HG02759 (cell line): ENCODE measurements around the gene KCNAB3.
A peak's percentile ranks its signal among the peaks of the same experiment; 100 is the strongest.

Source experiments
- ATAC-seq: cut with Tn5 transposase; IDR thresholded peaks from one replicate; pipeline ENCODE4 v1.9.1; 2021; ENCODE audit warnings: mild to moderate bottlenecking, moderate library complexity; ENCODE audit not compliant: unreplicated experiment

Gene KCNAB3

DNA sequence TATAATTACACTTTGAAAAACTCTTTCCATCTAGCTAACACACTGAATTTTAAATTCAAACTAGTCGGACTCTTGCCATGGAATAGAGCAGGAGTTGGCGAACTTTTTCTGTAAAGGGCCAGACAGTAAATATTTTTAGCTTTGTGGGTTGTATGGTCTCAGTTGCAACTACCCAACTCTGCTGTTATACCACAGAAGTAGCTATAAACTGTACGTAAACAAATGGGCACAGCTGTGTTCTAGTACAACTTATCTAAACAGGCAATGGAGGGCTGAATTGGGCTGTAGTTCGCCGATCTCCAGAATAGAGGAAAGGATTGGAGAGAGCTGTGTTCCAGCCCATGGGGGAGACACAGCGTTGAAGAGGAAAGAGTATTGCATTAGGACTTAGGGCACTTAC is 11.1 kb upstream of the KCNAB3 start:
- no peak for ATAC-seq

GRCh38 chr17:7940034-7940433 is 10.4 kb upstream of the KCNAB3 start:
- no peak for ATAC-seq

GRCh38 chr17:7935859-7936258 is 6.2 kb upstream of the KCNAB3 start:
- ATAC-seq: no peak

DNA sequence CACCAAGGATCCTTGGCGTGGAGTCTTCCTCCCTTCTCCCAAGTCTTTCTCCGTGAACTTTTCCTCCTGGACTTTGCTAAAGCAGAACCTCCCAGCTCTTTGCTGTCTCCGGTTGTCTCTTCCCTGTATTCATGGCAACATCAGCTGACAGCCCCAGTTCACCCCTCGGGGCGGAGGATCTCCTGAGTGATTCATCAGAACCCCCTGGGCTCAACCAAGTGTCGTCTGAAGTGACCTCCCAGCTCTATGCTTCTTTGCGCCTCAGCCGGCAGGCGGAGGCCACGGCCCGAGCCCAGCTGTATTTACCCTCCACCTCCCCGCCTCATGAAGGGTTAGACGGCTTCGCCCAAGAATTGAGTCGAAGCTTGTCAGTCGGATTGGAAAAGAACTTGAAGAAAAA is 3.3 kb upstream of the KCNAB3 start:
- ATAC-seq: no peak

- ATAC-seq: no peak
These were observed 2.8 kb upstream of the KCNAB3 start for GRCh38 chr17:7932483-7932891.

GRCh38 chr17:7931709-7932482 is 2.2 kb upstream of the KCNAB3 start, which contains the start of the genes CNTROB and TRAPPC1:
Gene CNTROB, plus strand, starts transcription at chr17:7932206. Its CDS starts 874 bp downstream, at chr17:7933080.
Gene TRAPPC1, minus strand, starts transcription at chr17:7931946. Its CDS starts 117 bp downstream, at chr17:7931829.
- ATAC-seq: peak; percentile 96

- no peak for ATAC-seq
These were observed 1.4 kb upstream of the KCNAB3 start for GRCh38 chr17:7930841-7931631.

DNA sequence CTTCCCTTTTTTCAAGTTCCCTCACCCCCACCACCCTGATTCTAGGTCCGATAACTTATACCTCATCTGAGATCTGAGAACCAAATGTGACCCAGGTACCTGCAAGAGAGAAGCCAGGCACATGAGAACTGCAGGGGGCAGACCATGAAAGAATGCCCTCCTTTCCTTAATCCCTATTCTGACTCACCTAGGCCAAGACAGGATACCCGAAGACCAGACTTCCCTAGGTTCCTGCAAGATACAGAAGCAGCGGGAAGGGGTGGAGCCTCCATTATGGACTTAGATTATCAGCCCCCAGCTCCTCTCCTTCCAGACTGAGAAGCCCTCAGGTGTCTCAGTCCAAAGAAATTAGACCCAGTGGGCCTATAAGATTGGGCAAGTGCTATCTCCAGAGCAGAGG is 2.1 kb downstream of the KCNAB3 start:
- no peak for ATAC-seq

- no peak for ATAC-seq
These were observed 6.6 kb downstream of the KCNAB3 start for GRCh38 chr17:7922845-7923628.

DNA sequence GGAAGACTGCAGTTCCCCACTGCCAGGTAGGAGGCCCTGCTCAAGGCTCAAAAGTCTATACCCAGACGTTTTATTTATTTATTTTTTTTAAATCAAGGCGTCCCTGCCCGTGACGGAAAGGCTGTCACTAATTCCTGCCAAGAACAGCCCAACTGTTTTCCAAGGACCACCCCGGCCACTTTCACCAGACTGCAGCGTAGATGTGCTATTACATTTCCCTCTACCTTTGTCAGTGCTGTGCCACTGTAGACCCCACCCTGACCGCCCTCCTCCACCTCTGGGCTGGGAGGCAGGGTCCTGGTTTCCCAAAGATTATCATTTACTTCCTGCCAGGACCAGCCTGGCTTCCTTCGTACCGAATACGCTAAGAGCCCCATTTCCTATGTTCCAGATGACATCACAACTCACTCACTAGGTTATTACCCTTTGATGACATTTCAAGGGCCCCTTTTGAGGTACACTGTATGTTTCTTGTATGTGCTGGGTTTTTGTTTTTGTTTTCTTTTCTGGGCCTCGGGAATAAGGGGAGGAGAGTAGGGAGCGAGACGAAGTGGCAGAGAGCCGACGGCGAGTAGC is 7.3 kb downstream of the KCNAB3 start:
- ATAC-seq: no peak

DNA sequence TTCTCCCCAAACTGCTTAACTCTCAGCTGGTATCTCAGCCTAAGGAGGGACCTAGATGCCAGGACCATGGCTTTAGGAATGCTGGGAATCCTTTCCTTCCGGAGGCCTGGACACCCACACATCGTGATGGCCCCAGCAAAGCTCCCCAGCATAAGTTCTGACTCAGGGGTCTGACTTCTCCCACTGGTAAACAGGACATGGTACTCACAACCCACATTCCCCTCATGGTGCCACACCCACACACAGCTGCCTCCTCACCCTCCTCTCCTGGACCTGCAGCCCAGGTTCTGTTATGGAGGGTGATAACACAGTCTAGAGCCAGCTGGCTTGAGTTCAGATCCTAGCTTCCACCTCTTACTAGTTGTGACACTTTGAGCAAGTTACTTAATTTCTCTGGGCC is 12.8 kb downstream of the KCNAB3 start:
- ATAC-seq: no peak

DNA sequence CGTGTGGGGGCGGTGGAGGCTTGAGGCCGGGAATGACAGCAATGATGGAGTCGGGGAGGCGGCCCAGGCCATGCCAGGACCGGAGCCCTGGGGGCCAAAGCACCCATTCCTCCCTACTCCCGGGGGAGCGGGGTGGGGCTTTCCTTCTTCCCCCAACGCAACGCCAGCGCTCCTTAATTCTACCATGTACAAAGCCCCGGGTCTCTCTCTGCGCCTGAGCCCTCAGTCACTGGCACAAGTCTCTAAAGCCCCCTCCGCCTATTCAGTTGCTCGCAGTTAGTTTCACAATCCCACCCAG is 13.3 kb downstream of the KCNAB3 start:
- peak; percentile 10 for ATAC-seq

GRCh38 chr17:7915611-7916384 is 13.9 kb downstream of the KCNAB3 start, which contains the start of gene RNF227:
Gene RNF227, minus strand, starts transcription at chr17:7916289. Its CDS starts 94 bp downstream, at chr17:7916195.
- ATAC-seq: peak; percentile 84

- ATAC-seq: no peak
These were observed 14.5 kb downstream of the KCNAB3 start for GRCh38 chr17:7915179-7915610.

DNA sequence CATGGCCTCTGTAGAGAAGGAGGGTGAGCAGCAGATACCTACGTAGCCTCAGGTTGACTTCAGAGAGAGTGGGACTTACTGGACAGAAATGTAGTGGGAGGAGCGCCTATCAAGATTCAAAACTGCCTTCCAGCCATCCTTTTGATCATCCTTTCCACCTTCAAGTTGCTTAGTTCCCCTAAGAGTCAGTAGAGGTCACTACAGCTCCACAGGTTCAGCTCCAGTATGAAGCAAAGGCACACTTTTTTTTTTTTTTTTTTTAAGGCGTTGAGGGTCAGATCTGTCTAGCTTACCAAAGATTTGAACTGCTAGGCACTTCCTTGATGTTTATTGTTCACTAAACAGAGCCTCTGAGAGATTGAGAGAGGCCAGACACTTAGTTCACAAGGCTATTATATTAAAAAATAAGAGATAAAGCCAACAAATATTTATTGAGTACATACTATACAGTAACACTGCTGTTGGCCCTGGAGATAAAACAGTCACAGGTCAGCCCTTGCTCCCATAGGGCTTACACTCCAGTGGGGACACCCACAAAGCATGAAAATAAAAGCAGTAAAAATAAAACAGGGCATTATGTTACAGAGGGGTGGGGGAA is 16.6 kb downstream of the KCNAB3 start:
- ATAC-seq: no peak

DNA sequence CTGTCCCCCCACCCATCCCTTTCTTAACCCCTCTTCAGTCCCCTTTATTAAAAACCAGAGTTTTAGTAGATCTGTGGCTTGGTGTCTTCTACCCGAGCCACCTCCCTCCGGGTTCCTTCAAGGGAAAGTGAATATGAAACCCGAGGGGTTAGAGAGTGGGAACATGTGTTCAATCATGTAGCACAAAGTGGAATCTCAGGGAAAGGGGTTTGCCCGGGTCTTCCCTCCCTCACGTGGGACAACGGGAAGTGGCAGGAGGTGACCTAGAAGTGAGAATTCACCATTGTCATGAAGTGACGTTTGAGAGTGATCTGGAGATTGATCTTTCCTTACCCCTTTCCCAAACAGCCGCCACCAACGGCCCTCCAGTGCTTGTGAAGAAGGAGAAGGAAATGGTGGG is 18.5 kb downstream of the KCNAB3 start:
- ATAC-seq: no peak

DNA sequence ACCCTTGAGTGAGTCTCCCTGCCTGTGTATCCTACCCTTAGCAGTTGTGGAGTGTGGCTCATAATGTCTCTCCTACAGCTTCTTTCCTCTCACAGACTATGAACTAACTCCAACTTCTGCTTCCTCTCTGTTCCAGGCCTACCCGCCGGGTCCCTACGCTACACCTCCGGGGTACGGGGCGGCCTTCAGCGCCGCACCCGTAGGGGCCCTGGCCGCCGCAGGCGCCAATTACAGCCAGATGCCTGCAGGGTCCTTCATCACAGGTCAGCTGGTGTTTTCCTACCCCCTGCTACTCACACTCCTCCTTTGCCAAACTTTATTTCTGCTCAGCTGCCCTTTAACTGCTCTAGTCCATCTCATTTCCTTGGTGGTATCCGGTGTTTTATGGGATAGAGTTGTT is 18.9 kb downstream of the KCNAB3 start:
- ATAC-seq: no peak

DNA sequence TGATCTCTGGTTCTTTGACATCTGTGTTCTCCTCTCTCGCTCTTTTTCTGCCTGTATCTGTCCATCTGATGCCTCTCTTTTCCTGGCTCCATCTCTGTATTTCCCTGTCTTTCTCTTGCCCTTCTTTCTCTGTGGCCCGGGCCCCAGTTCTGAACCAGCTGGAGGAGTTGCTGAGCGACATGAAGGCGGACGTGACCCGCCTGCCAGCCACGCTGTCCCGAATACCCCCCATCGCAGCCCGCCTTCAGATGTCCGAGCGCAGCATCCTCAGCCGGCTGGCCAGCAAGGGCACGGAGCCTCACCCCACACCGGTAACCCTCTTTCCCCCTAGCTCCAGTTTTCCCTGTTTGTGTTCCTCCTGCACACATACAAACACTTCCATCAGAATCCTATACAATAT is 19.4 kb downstream of the KCNAB3 start:
- ATAC-seq: no peak

DNA sequence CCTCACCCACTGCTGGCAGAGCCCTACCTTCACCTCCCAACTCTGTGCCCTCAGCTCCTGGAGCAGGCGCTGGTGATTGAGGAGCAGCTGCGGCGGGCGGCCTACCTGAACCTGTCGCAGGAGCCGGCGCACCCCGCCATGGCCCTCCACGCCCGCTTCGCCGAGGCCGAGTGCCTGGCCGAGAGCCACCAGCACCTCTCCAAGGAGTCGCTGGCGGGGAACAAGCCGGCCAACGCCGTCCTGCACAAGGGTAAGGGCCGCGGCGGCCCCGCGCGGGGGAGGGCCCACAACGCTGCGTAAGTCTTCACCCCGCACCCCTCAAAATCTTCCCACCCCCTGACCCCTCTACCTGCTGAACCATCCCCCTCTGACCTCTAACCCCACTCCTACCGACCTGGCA is 20.6 kb downstream of the KCNAB3 start:
- no peak for ATAC-seq
